Keratinocyte (primary cell): ENCODE measurements around the gene CD36. TPM values are rescaled to one million over a fixed set of nuclear protein-coding genes. Genes with fewer than 3 reads are reported as not detected.

Experiments
- DNase-seq: peaks from one replicate; pipeline ENCODE4 v3.0.0-alpha.2; 2011; ENCODE audit warnings: low read depth, missing footprints, low spot score
- FAIRE-seq: peaks from 2 replicates; lab custom pipeline; 2011; peaks lifted over from hg19 to GRCh38; lab: Jason Lieb, UNC
- H2AFZ ChIP-seq: 2 replicates; pipeline ENCODE4 v1.6.0; 2012; ENCODE audit warnings: low read length, control low read depth, inconsistent platforms; ENCODE audit not compliant: control insufficient read depth
- H3K27ac ChIP-seq: 2 replicates; pipeline ENCODE4 v1.5.1; 2011; ENCODE audit warnings: low read length; ENCODE audit not compliant: control insufficient read depth, insufficient read depth
- H3K27me3 ChIP-seq: 3 replicates; pipeline ENCODE4 v1.6.0; 2011; ENCODE audit warnings: low read length; ENCODE audit not compliant: control insufficient read depth, insufficient read depth; ENCODE audit errors: extremely low read depth
- H3K36me3 ChIP-seq, 2 experiments: 2 replicates in 1 of 2; 3 replicates in 1 of 2; pipeline ENCODE4 v1.5.1; 2011; ENCODE audit warnings: low read length in 2 of 2, mild to moderate bottlenecking in 1 of 2; ENCODE audit not compliant: control insufficient read depth in 2 of 2, insufficient read depth in 2 of 2; ENCODE audit errors: extremely low read depth in 1 of 2
- H3K4me1 ChIP-seq: 3 replicates; pipeline ENCODE4 v1.5.1; 2011; ENCODE audit warnings: low read length; ENCODE audit not compliant: control insufficient read depth, insufficient read depth; ENCODE audit errors: extremely low read depth
- H3K4me2 ChIP-seq: 3 replicates; pipeline ENCODE4 v1.6.0; 2011; ENCODE audit warnings: low read depth, low read length; ENCODE audit not compliant: control insufficient read depth, insufficient read depth; ENCODE audit errors: extremely low read depth
- H3K4me3 ChIP-seq, 3 experiments: fragments of 200-600 bp in 1 of 3; sonication (generic) in 1 of 3; 2 replicates in 2 of 3; 3 replicates in 1 of 3; pipeline ENCODE4 v1.5.1; 2011 to 2016; ENCODE audit warnings: low read length in 3 of 3, mild to moderate bottlenecking in 3 of 3, control low read depth in 2 of 3, inconsistent platforms in 1 of 3, low read depth in 1 of 3, mixed read lengths in 1 of 3, mixed run types in 1 of 3, moderate library complexity in 1 of 3; ENCODE audit not compliant: control insufficient read depth in 2 of 3, insufficient read depth in 2 of 3; ENCODE audit errors: extremely low read depth in 1 of 3
- H3K79me2 ChIP-seq: 2 replicates; pipeline ENCODE4 v1.6.0; 2012; ENCODE audit warnings: low read length; ENCODE audit not compliant: control insufficient read depth, insufficient read depth
- H3K9ac ChIP-seq: 3 replicates; pipeline ENCODE4 v1.6.0; 2011; ENCODE audit warnings: low read length; ENCODE audit not compliant: control insufficient read depth, insufficient read depth; ENCODE audit errors: extremely low read depth
- H3K9me1 ChIP-seq: 3 replicates; pipeline ENCODE4 v1.6.0; 2011; ENCODE audit warnings: low read length; ENCODE audit not compliant: control insufficient read depth, insufficient read depth; ENCODE audit errors: extremely low read depth
- H3K9me3 ChIP-seq: 2 replicates; pipeline ENCODE4 v1.5.1; 2012; ENCODE audit warnings: low read depth, low read length; ENCODE audit not compliant: control insufficient read depth
- H4K20me1 ChIP-seq: 3 replicates; pipeline ENCODE4 v1.6.0; 2011; ENCODE audit warnings: low read length; ENCODE audit not compliant: control insufficient read depth, insufficient read depth; ENCODE audit errors: extremely low read depth
- CTCF ChIP-seq, 3 experiments: IDR thresholded peaks in 1 of 3; conservative IDR thresholded peaks in 1 of 3; optimal IDR thresholded peaks in 1 of 3; 2 replicates in 2 of 3; 3 replicates in 1 of 3; pipeline versions ENCODE3 to v1.5.1; 2011; ENCODE audit warnings: low read length in 3 of 3, mild to moderate bottlenecking in 3 of 3, moderate library complexity in 2 of 3, control low read depth in 1 of 3, inconsistent platforms in 1 of 3; ENCODE audit not compliant: insufficient read depth in 2 of 3; ENCODE audit errors: extremely low read depth in 1 of 3
- EZH2 ChIP-seq: IDR thresholded peaks from one replicate; pipeline ENCODE4 v1.6.1; 2012; ENCODE audit warnings: inconsistent platforms, mild to moderate bottlenecking, low read length, moderate library complexity
- dilution Hi-C: fragments of 300-500 bp; cut with MboI; formaldehyde crosslinking; loops from one replicate; pipeline ENCODE4 v1.7.0; 2020; ENCODE audit warnings: low sequenced_read_pairs; ENCODE audit not compliant: extremely low pct_ligation_motif_present
- polyA minus RNA-seq, 3 experiments: library from RNA; depleted of rRNA, polyadenylated mRNA; stranded (reverse); fragments of >200 nt; gene quantifications; 1 replicate in 1 of 3; 2 replicates in 1 of 3; 3 replicates in 1 of 3; pipeline ENCODE4 v1.2.3, GENCODE V29; 2011
- polyA plus RNA-seq, 5 experiments: library from polyadenylated mRNA; depleted of rRNA in 3 of 5; stranded (reverse) in 3 of 5; stranded (forward) in 1 of 5; unstranded in 1 of 5; fragments of >200 nt; gene quantifications; 1 replicate in 1 of 5; 2 replicates in 3 of 5; 3 replicates in 1 of 5; pipeline versions ENCODE4 v1.2.1 to v1.2.3, GENCODE V29; 2011 to 2012; ENCODE audit warnings: missing spikeins in 2 of 5, low read depth in 1 of 5, low replicate concordance in 1 of 5

The CD36 gene
- polyA plus RNA-seq (0.05 to 1.1 TPM (median 0.59 TPM) in 3 replicates), polyA minus RNA-seq (0.96 TPM in 1 of 3 replicates, not detected in the others)
- 11.9 TPM for polyA plus RNA-seq (2011; ENCODE audit: low read depth)
- polyA plus RNA-seq (2011; cell fraction: cytosol; rRNA removed): 0.16 and 0.19 TPM in 2 replicates
- polyA plus RNA-seq (2011; cell fraction: nucleus; rRNA removed): 0.45 and 1.1 TPM in 2 replicates
- 0.10 and 8.0 TPM in 2 replicates for polyA plus RNA-seq (2012; ENCODE audit: low replicate concordance)
- not detected for polyA minus RNA-seq (2011; cell fraction: cytosol; rRNA and poly(A)+ RNA removed)
- polyA minus RNA-seq (2011; cell fraction: nucleus; rRNA and poly(A)+ RNA removed): 0.84 and 1.8 TPM in 2 replicates

- Histone ChIP-seq H3K4me3 (no peak within 1 kb of the TSS), H3K27ac (no peak within 1 kb of the TSS)
These were observed at the start of gene CD36 for GRCh38 chr7:80637911-80638765. Gene CD36, plus strand, starts transcription at chr7:80638642. Its CDS starts 8,099 bp downstream, at chr7:80646741.

GRCh38 chr7:80589631-80590030 is 48.8 kb upstream of the CD36 start:
- no peaks in the 10 kb centered on the region for H4K20me1 ChIP-seq
- H3K9me3 ChIP-seq: no peaks in the 10 kb centered on the region
- H3K9ac ChIP-seq: no peak overlapping the region
- FAIRE-seq (no peak), DNase-seq (no peak)
- no peaks in the 10 kb centered on the region for H3K27me3 ChIP-seq
- no peak overlapping the region for H3K27ac ChIP-seq
- TF ChIP-seq CTCF (optimal IDR thresholded peaks at IDR 0.05 in 1 of 3, IDR thresholded peaks at IDR 0.05 in 1 of 3, conservative IDR thresholded peaks at IDR 0.05 in 1 of 3; ENCODE audit: extremely low read depth in 1 of 3, insufficient read depth in 2 of 3, low read length in 3 of 3) (no peak), EZH2 (no peak)
- H2AFZ ChIP-seq: no peak overlapping the region
- H3K4me3 ChIP-seq: no peak overlapping the region
- no peaks in the 10 kb centered on the region for H3K9me1 ChIP-seq
- dilution Hi-C loops: no loop called here
- no peaks in the 10 kb centered on the region for H3K36me3 ChIP-seq
- no peaks in the 10 kb centered on the region for H3K79me2 ChIP-seq
- peaks cover 4% of the 10 kb centered on the region for H3K4me1 ChIP-seq
- H3K4me2 ChIP-seq: no peak overlapping the region

More at GRCh38 chr7:80637911-80638765, at the start of gene CD36:
- H3K4me1 ChIP-seq: peaks cover 3% of the 10 kb centered on the region
- no peak within 1 kb of the TSS for H3K4me2 ChIP-seq
- H3K9me1 ChIP-seq: no peaks in the 10 kb centered on the region
- FAIRE-seq (no peak), DNase-seq (no peak)
- no peaks in the 10 kb centered on the region for H3K9me3 ChIP-seq
- no peak within 1 kb of the TSS for H3K9ac ChIP-seq
- dilution Hi-C loops: no loop called here
- H3K36me3 ChIP-seq: no peaks in the 10 kb centered on the region
- H3K27me3 ChIP-seq: no peaks in the 10 kb centered on the region
- no peaks in the 10 kb centered on the region for H3K79me2 ChIP-seq
- H2AFZ ChIP-seq: no peak within 1 kb of the TSS
- no peaks in the 10 kb centered on the region for H4K20me1 ChIP-seq
- TF ChIP-seq EZH2: no peak
- no peak for TF ChIP-seq CTCF (optimal IDR thresholded peaks at IDR 0.05 in 1 of 3, IDR thresholded peaks at IDR 0.05 in 1 of 3, conservative IDR thresholded peaks at IDR 0.05 in 1 of 3; ENCODE audit: extremely low read depth in 1 of 3, insufficient read depth in 2 of 3, low read length in 3 of 3)
